DOHH2 (cell line): ENCODE measurements around the gene RETREG2.

ENCODE experiments used
- H3F3A ChIP-seq: fragments of 200-600 bp; sonication (generic), shearing (Covaris generic); 2 replicates; pipeline ENCODE4 v1.6.0; 2016; ENCODE audit warnings: antibody characterized with exemption, mild to moderate bottlenecking; ENCODE audit not compliant: control insufficient read depth, insufficient read depth
- H3K27ac ChIP-seq: fragments of 200-600 bp; sonication (generic); 2 replicates; pipeline ENCODE4 v1.5.1; 2014; ENCODE audit warnings: low read depth, mild to moderate bottlenecking, low read length, moderate library complexity
- H3K27me3 ChIP-seq: fragments of 200-600 bp; sonication (generic); 2 replicates; pipeline ENCODE4 v1.6.1; 2014; ENCODE audit warnings: mild to moderate bottlenecking, low read length, mixed read lengths; ENCODE audit not compliant: control insufficient read depth
- H3K36me3 ChIP-seq: fragments of 200-600 bp; sonication (generic); 2 replicates; pipeline ENCODE4 v1.6.1; 2014; ENCODE audit warnings: mild to moderate bottlenecking, low read length, moderate library complexity, mixed read lengths; ENCODE audit not compliant: control insufficient read depth
- H3K4me1 ChIP-seq: fragments of 200-600 bp; sonication (generic); 2 replicates; pipeline ENCODE4 v1.6.1; 2014; ENCODE audit warnings: mild to moderate bottlenecking, low read length, mixed read lengths; ENCODE audit not compliant: control insufficient read depth
- H3K4me2 ChIP-seq: fragments of 200-600 bp; sonication (generic); 2 replicates; pipeline ENCODE4 v1.6.0; 2014; ENCODE audit warnings: mild to moderate bottlenecking, low read length, moderate library complexity
- H3K4me3 ChIP-seq: fragments of 200-600 bp; sonication (generic); 2 replicates; pipeline ENCODE4 v1.5.1; 2014; ENCODE audit warnings: mild to moderate bottlenecking, low read length, mixed read lengths
- H3K79me2 ChIP-seq: fragments of 200-600 bp; sonication (generic); 2 replicates; pipeline ENCODE4 v1.6.1; 2014; ENCODE audit warnings: mild to moderate bottlenecking, low read length, mixed read lengths; ENCODE audit not compliant: control insufficient read depth
- H3K9me2 ChIP-seq: fragments of 200-600 bp; sonication (generic); replicated peaks from 2 replicates; pipeline ENCODE4 v1.6.1; 2014; ENCODE audit warnings: mild to moderate bottlenecking, low read length, mixed read lengths; ENCODE audit not compliant: control insufficient read depth
- H3K9me3 ChIP-seq: fragments of 200-600 bp; sonication (generic); 2 replicates; pipeline ENCODE4 v1.6.1; 2014; ENCODE audit warnings: antibody characterized with exemption, low read length, mixed read lengths; ENCODE audit not compliant: control insufficient read depth, insufficient read depth
- H4K20me1 ChIP-seq: fragments of 200-600 bp; sonication (generic); 2 replicates; pipeline ENCODE4 v1.6.0; 2014; ENCODE audit warnings: low read depth, mild to moderate bottlenecking, antibody characterized with exemption, low read length, moderate library complexity; ENCODE audit not compliant: control insufficient read depth, insufficient read depth
- EZH2phosphoT487 ChIP-seq: fragments of 200-600 bp; sonication (generic); IDR thresholded peaks from 2 replicates; pipeline ENCODE4 v1.6.1; 2017; ENCODE audit warnings: borderline replicate concordance, mild to moderate bottlenecking, antibody characterized with exemption, low read length, moderate library complexity, mixed read lengths
- TF ChIP-seq, protein P1 (sequence below): fragments of 200-600 bp; sonication (generic); IDR thresholded peaks from one replicate; pipeline ENCODE4 v1.5.1; 2014; ENCODE audit warnings: antibody characterized with exemption, mild to moderate bottlenecking, low read depth, low read length; ENCODE audit not compliant: poor library complexity, severe bottlenecking

Gene RETREG2

GRCh38 chr2:219209236-219210195 lies 31.4 kb downstream of the RETREG2 start:
- Histone ChIP-seq H3F3A (peaks cover 7% of the 10 kb centered on the region; the same call in 1 of the 2 replicates), H3K36me3 (peaks cover 67% of the 10 kb centered on the region), H3K9me2 (no peaks in the 10 kb centered on the region), H3K27me3 (no peaks in the 10 kb centered on the region), H3K4me3 (no peak overlapping the region), H3K4me2 (no peak overlapping the region), H4K20me1 (no peaks in the 10 kb centered on the region), H3K4me1 (peaks cover 18% of the 10 kb centered on the region), H3K27ac (no peak overlapping the region), H3K9me3 (no peaks in the 10 kb centered on the region), H3K79me2 (peaks cover 3% of the 10 kb centered on the region; the same call in 1 of the 2 replicates)
- TF ChIP-seq EZH2phosphoT487: no peak
- TF ChIP-seq, protein P1, sequence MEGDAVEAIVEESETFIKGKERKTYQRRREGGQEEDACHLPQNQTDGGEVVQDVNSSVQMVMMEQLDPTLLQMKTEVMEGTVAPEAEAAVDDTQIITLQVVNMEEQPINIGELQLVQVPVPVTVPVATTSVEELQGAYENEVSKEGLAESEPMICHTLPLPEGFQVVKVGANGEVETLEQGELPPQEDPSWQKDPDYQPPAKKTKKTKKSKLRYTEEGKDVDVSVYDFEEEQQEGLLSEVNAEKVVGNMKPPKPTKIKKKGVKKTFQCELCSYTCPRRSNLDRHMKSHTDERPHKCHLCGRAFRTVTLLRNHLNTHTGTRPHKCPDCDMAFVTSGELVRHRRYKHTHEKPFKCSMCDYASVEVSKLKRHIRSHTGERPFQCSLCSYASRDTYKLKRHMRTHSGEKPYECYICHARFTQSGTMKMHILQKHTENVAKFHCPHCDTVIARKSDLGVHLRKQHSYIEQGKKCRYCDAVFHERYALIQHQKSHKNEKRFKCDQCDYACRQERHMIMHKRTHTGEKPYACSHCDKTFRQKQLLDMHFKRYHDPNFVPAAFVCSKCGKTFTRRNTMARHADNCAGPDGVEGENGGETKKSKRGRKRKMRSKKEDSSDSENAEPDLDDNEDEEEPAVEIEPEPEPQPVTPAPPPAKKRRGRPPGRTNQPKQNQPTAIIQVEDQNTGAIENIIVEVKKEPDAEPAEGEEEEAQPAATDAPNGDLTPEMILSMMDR: no peak

- TF ChIP-seq, protein P1: no peak
- no peak for TF ChIP-seq EZH2phosphoT487
- Histone ChIP-seq H3F3A (peaks cover 7% of the 10 kb centered on the region; the same call in 1 of the 2 replicates), H3K36me3 (peaks cover 73% of the 10 kb centered on the region), H4K20me1 (no peaks in the 10 kb centered on the region), H3K79me2 (peaks cover 3% of the 10 kb centered on the region; the same call in 1 of the 2 replicates), H3K9me3 (no peaks in the 10 kb centered on the region), H3K9me2 (no peaks in the 10 kb centered on the region), H3K4me3 (no peak overlapping the region), H3K27ac (no peak overlapping the region), H3K4me1 (peaks cover 18% of the 10 kb centered on the region), H3K4me2 (no peak overlapping the region), H3K27me3 (no peaks in the 10 kb centered on the region)
Observed at GRCh38 chr2:219210196-219210885, 32.3 kb downstream of the RETREG2 start.

DNA sequence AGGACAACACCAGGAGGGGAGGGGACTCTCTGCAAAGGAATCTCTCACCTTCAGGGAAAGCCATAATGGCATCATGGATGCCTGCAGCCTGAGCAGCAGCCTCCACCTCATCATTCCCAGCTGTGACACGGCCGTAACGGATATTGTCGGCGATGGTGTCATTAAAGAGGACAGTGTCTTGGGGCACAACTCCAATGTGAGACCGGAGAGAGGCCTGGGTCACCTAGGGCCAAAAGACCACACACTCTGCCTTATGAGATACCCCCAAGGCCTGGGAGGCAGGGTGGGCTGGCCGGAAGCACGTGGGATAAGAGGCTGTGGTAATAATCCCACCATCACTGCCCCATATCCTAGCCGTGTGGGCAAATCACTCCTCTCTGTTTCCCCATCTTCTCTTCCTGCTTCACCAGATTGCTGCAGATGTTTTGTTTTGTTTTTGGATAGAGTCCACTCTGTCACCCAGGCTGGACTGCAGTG lies 32.8 kb downstream of the RETREG2 start:
- no peaks in the 10 kb centered on the region for H4K20me1 ChIP-seq
- H3K9me3 ChIP-seq: no peaks in the 10 kb centered on the region
- peaks cover 7% of the 10 kb centered on the region; the same call in 1 of the 2 replicates for H3F3A ChIP-seq
- peaks cover 15% of the 10 kb centered on the region for H3K4me1 ChIP-seq
- TF ChIP-seq, protein P1: no peak
- TF ChIP-seq EZH2phosphoT487: no peak
- H3K79me2 ChIP-seq: peaks cover 3% of the 10 kb centered on the region; the same call in 1 of the 2 replicates
- no peak overlapping the region for H3K4me2 ChIP-seq
- H3K27me3 ChIP-seq: no peaks in the 10 kb centered on the region
- no peak overlapping the region for H3K27ac ChIP-seq
- no peaks in the 10 kb centered on the region for H3K9me2 ChIP-seq
- no peak overlapping the region for H3K4me3 ChIP-seq
- peaks cover 74% of the 10 kb centered on the region for H3K36me3 ChIP-seq
